ENCODE data around the gene UQCC2.

Gene UQCC2

GRCh38 chr6:33682341-33682740, 29.2 kb downstream of the UQCC2 start:
- no peak for DNase-seq (ENCODE audit: low read depth)
- no peak overlapping the region for H3K4me3 ChIP-seq (ENCODE audit: low read length)
- TF ChIP-seq, protein P1, sequence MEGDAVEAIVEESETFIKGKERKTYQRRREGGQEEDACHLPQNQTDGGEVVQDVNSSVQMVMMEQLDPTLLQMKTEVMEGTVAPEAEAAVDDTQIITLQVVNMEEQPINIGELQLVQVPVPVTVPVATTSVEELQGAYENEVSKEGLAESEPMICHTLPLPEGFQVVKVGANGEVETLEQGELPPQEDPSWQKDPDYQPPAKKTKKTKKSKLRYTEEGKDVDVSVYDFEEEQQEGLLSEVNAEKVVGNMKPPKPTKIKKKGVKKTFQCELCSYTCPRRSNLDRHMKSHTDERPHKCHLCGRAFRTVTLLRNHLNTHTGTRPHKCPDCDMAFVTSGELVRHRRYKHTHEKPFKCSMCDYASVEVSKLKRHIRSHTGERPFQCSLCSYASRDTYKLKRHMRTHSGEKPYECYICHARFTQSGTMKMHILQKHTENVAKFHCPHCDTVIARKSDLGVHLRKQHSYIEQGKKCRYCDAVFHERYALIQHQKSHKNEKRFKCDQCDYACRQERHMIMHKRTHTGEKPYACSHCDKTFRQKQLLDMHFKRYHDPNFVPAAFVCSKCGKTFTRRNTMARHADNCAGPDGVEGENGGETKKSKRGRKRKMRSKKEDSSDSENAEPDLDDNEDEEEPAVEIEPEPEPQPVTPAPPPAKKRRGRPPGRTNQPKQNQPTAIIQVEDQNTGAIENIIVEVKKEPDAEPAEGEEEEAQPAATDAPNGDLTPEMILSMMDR (conservative IDR thresholded peaks at IDR 0.05; ENCODE audit: low read depth, low read length), result no peak

DNA sequence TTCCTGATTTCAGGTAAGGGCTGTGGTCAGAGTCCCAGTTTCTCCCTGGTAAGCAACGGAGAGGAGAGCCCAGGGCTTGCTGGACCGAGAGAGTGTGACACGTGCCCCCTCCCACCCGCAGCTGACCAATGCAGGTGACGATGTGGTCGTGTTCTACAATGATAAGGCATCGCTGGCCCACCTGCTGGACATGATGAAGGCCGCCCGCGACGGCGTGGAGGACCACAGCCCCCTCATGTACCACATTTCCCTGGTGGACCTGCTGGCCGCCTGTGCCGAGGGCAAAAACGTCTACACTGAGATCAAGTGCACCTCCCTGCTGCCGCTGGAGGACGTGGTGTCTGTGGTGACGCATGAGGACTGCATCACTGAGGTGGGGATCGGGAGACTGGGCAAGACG, 31.7 kb downstream of the UQCC2 start:
- no peak for DNase-seq (ENCODE audit: low read depth)
- TF ChIP-seq, protein P1 (conservative IDR thresholded peaks at IDR 0.05; ENCODE audit: low read depth, low read length), result no peak

DNA sequence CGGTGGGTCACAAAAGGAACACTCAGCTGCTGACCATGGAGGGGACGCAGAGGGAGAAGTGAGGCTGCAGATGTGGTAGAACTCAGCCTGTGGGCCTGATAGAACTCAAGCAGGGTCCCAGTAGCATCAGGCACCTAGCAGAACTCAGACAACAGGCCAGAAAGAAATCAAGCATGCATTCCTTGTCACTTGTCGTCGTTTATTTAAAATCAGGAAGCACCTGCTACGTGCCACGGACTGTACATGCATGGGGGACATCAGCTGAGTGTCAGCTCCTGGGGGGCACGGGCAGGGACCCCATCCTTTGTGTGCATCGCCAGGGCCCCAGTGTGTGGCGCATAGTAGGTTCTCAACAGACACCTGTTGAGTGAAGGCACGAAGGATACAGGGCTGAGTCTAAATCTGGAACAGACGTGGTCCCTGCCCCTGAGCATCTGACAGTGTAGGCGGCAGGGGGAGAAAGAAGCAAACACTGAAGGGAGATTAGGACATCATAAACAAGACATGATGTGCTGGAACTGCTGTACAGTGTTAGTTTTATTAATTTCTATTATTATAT, 32.5 kb downstream of the UQCC2 start:
- H3K4me3 ChIP-seq (ENCODE audit: low read length), result no peak overlapping the region
- TF ChIP-seq, protein P1 (conservative IDR thresholded peaks at IDR 0.05; ENCODE audit: low read depth, low read length), result no peak
- no peak for DNase-seq (ENCODE audit: low read depth)

More for the DNA sequence above, 31.7 kb downstream of the UQCC2 start:
- no peak overlapping the region for H3K4me3 ChIP-seq (ENCODE audit: low read length)

GRCh38 chr6:33678233-33678931, 33.1 kb downstream of the UQCC2 start:
- DNase-seq (ENCODE audit: low read depth), result no peak
- no peak overlapping the region for H3K4me3 ChIP-seq (ENCODE audit: low read length)
- TF ChIP-seq, protein P1 (conservative IDR thresholded peaks at IDR 0.05; ENCODE audit: low read depth, low read length), result no peak

GRCh38 chr6:33677689-33678088, 33.8 kb downstream of the UQCC2 start:
- TF ChIP-seq, protein P1 (conservative IDR thresholded peaks at IDR 0.05; ENCODE audit: low read depth, low read length), result no peak
- H3K4me3 ChIP-seq (ENCODE audit: low read length), result no peak overlapping the region
- no peak for DNase-seq (ENCODE audit: low read depth)

- TF ChIP-seq, protein P1 (conservative IDR thresholded peaks at IDR 0.05; ENCODE audit: low read depth, low read length), result no peak
- DNase-seq (ENCODE audit: low read depth), result no peak
- no peak overlapping the region for H3K4me3 ChIP-seq (ENCODE audit: low read length)
Observed at GRCh38 chr6:33677143-33677660, 34.3 kb downstream of the UQCC2 start.

All from retinal pigment epithelial cell (primary cell).